Fibroblast of the aortic adventitia (primary cell): Measurements from ENCODE around the gene VIM. TPM values are rescaled to one million over a fixed set of nuclear protein-coding genes. Genes with fewer than 3 reads are reported as not detected.

Experiments
- DNase-seq: peaks from one replicate; pipeline ENCODE4 v3.0.0-alpha.2; 2010; ENCODE audit warnings: low read depth
- H3K4me3 ChIP-seq: 2 replicates; pipeline ENCODE4 v1.5.1; 2011; ENCODE audit warnings: low read depth, mild to moderate bottlenecking, control low read depth, low read length, moderate library complexity
- total RNA-seq: library from RNA; depleted of rRNA; stranded (reverse); fragments of >200 nt; gene quantifications from 2 replicates; pipeline ENCODE4 v1.2.3, GENCODE V29; 2012; ENCODE audit warnings: low replicate concordance
- TF ChIP-seq, protein P1 (sequence below): IDR thresholded peaks from 2 replicates; pipeline ENCODE4 v1.5.1; 2011; ENCODE audit warnings: mild to moderate bottlenecking, low read length, control low read depth, inconsistent platforms; ENCODE audit not compliant: insufficient read depth

VIM gene
- total RNA-seq, 1 donor, result 12,680 TPM

DNA sequence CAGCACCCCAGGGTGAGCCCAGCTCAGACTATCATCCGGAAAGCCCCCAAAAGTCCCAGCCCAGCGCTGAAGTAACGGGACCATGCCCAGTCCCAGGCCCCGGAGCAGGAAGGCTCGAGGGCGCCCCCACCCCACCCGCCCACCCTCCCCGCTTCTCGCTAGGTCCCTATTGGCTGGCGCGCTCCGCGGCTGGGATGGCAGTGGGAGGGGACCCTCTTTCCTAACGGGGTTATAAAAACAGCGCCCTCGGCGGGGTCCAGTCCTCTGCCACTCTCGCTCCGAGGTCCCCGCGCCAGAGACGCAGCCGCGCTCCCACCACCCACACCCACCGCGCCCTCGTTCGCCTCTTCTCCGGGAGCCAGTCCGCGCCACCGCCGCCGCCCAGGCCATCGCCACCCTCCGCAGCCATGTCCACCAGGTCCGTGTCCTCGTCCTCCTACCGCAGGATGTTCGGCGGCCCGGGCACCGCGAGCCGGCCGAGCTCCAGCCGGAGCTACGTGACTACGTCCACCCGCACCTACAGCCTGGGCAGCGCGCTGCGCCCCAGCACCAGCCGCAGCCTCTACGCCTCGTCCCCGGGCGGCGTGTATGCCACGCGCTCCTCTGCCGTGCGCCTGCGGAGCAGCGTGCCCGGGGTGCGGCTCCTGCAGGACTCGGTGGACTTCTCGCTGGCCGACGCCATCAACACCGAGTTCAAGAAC lies 1.1 kb downstream of the VIM start:
- TF ChIP-seq, protein P1, sequence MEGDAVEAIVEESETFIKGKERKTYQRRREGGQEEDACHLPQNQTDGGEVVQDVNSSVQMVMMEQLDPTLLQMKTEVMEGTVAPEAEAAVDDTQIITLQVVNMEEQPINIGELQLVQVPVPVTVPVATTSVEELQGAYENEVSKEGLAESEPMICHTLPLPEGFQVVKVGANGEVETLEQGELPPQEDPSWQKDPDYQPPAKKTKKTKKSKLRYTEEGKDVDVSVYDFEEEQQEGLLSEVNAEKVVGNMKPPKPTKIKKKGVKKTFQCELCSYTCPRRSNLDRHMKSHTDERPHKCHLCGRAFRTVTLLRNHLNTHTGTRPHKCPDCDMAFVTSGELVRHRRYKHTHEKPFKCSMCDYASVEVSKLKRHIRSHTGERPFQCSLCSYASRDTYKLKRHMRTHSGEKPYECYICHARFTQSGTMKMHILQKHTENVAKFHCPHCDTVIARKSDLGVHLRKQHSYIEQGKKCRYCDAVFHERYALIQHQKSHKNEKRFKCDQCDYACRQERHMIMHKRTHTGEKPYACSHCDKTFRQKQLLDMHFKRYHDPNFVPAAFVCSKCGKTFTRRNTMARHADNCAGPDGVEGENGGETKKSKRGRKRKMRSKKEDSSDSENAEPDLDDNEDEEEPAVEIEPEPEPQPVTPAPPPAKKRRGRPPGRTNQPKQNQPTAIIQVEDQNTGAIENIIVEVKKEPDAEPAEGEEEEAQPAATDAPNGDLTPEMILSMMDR, result no peak
- DNase-seq, result peak; percentile 94

DNA sequence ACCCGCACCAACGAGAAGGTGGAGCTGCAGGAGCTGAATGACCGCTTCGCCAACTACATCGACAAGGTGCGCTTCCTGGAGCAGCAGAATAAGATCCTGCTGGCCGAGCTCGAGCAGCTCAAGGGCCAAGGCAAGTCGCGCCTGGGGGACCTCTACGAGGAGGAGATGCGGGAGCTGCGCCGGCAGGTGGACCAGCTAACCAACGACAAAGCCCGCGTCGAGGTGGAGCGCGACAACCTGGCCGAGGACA lies 1.6 kb downstream of the VIM start:
- DNase-seq, result no peak
- TF ChIP-seq, protein P1, result no peak
- peak overlapping the region; percentile 98 for H3K4me3 ChIP-seq

More for the DNA sequence above, 1.1 kb downstream of the VIM start:
- H3K4me3 ChIP-seq, result peak overlapping the region; percentile 98

DNA sequence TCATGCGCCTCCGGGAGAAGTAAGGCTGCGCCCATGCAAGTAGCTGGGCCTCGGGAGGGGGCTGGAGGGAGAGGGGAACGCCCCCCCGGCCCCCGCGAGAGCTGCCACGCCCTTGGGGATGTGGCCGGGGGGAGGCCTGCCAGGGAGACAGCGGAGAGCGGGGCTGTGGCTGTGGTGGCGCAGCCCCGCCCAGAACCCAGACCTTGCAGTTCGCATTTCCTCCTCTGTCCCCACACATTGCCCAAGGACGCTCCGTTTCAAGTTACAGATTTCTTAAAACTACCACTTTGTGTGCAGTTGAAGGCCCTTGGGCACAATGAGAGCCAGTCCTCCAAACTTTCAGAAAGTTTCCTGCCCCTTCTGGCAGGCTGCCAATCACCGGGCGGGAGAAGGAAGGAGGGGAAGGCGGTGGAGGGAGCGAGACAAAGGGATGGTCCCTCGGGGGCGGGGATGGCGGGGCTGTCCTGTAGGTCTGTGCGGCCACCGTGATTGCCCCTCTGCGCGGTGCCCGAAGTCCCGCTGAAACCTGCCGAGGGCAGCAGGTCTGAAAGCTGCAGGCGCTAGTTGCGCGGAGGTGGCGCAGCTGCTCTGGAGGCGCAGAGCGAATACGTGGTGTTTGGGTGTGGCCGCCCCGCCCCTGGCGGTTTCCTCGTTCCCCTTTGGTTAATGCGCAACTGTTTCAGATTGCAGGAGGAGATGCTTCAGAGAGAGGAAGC lies 2.1 kb downstream of the VIM start:
- peak; percentile 76 for DNase-seq
- TF ChIP-seq, protein P1, result peak; percentile 25
- peak overlapping the region; percentile 98 for H3K4me3 ChIP-seq

DNA sequence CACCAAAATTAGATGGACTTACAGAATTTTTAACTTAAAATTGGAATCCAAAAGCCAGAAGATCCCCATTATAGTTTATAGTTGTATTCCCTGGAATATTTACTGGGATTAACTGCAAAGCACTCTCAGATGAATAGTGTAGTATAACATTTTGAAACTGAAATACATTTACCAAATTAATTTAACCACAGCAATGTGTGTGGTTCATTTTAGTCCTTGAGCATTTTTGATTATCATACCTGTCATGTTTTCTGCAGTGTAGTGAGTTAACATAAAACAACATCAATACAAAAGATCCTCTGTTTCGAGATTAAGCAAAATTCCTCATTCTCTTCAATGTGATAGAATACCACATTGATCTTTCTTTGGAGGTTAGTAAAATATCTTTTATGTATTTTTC lies 3.7 kb downstream of the VIM start:
- TF ChIP-seq, protein P1, result no peak
- peak overlapping the region; percentile 98 for H3K4me3 ChIP-seq
- DNase-seq, result peak; percentile 14

DNA sequence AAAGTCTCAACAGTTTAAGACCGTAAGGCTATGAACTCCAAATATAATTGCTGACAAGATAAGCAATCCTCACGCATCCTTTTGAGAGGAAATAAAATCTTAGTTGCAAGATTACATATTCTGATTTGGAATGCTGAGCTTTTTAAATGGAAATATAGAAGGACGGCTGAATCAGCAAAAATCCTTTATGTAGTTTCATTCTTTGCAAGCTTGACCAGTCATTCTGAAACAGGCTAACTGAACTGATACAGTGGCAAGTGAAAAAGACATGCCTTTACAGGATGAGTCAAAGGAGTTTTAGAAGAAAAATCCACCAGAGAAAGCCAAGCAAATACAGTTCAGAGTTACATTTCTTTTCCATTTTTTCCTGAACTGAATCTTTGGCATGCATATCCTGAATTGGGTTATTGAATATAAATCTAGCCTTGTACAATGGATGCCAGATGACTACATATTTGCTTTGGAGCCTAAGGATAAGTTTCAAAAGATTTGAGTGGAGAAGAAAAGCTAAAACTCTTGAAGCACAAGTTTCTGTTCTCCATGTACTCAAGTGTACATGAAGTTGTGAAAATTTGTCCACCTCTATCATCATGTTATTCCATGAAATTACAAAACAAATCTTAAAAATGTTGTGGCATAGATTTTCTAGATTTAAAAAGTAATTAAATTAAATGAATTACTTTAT lies 4.4 kb downstream of the VIM start:
- H3K4me3 ChIP-seq, result peak overlapping the region; percentile 98
- TF ChIP-seq, protein P1, result no peak
- DNase-seq, result peak; percentile 51

DNA sequence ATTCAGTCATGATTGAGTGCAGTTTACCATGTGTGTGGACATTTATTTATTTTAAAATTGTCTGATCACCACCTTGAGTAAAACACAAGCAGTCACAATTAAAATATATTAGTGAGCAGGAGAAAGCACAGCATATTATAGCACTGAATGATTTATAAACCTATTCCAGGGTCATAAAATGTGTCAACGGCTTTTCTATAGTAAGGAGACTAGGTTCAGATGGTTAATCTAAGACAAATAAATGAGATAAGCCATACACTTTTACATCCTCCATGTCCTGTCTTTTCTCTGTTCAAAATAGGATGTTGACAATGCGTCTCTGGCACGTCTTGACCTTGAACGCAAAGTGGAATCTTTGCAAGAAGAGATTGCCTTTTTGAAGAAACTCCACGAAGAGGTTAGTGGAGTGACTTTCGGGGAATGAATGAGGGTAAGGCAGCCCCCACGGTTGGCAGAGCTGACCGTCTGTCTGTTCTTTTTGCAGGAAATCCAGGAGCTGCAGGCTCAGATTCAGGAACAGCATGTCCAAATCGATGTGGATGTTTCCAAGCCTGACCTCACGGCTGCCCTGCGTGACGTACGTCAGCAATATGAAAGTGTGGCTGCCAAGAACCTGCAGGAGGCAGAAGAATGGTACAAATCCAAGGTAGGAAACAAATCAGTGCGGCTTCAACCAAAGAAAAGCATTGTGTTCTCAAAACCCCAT lies 5.4 kb downstream of the VIM start:
- DNase-seq, result peak; percentile 59
- peak overlapping the region; percentile 98 for H3K4me3 ChIP-seq
- TF ChIP-seq, protein P1, result no peak
